WTC11 (cell line): ENCODE results near the gene GAS6. TPM values are rescaled to one million over a fixed set of nuclear protein-coding genes. Genes with fewer than 3 reads are reported as not detected.

Experiments used
- ATAC-seq: fragments of 200-7000 bp; cut with Tn5 transposase; 2 replicates; pipeline ENCODE4 v1.10.0; 2021; ENCODE audit warnings: mild to moderate bottlenecking, moderate library complexity
- CTCF ChIA-PET: fragments of 300-600 bp; sonication (Branson Sonifier 250); formaldehyde crosslinking; loops from one replicate; lab custom pipeline; 2021; ENCODE audit warnings: antibody characterized with exemption; lab: Charles Lee
- POLR2A ChIA-PET: fragments of 350-600 bp; sonication (Branson Sonifier 250); formaldehyde crosslinking; loops from one replicate; lab custom pipeline; 2021; ENCODE audit warnings: antibody characterized with exemption; lab: Charles Lee
- DNase-seq: peaks from one replicate; pipeline ENCODE4 v3.0.0; 2021; ENCODE audit warnings: low spot score
- H3K27ac Mint-ChIP-seq: 2 replicates; pipeline ENCODE4 v1.8.0; 2021; ENCODE audit warnings: mixed read lengths
- H3K27me3 Mint-ChIP-seq: 2 replicates; pipeline ENCODE4 v1.8.0; 2021; ENCODE audit warnings: low read depth, mild to moderate bottlenecking, moderate library complexity, mixed read lengths
- H3K36me3 Mint-ChIP-seq: 2 replicates; pipeline ENCODE4 v1.8.0; 2021; ENCODE audit warnings: mixed read lengths
- H3K4me1 Mint-ChIP-seq: 2 replicates; pipeline ENCODE4 v1.8.0; 2022; ENCODE audit warnings: mixed read lengths
- H3K4me3 Mint-ChIP-seq: 2 replicates; pipeline ENCODE4 v1.8.0; 2021; ENCODE audit warnings: mild to moderate bottlenecking, moderate library complexity, mixed read lengths
- H3K9me3 Mint-ChIP-seq: 2 replicates; pipeline ENCODE4 v1.8.0; 2021; ENCODE audit warnings: mixed read lengths
- ATF1 ChIP-seq: sonication (generic); formaldehyde crosslinking; IDR thresholded peaks from 2 replicates; pipeline ENCODE4 v1.8.1; 2023; ENCODE audit warnings: mild to moderate bottlenecking, moderate library complexity, missing genetic modification reagents
- ATF6 ChIP-seq: sonication (generic); formaldehyde crosslinking; IDR thresholded peaks from 2 replicates; pipeline ENCODE4 v1.8.1; 2023; ENCODE audit warnings: mild to moderate bottlenecking, missing genetic modification reagents
- CBFB ChIP-seq: sonication (generic); formaldehyde crosslinking; IDR thresholded peaks from 2 replicates; pipeline ENCODE4 v1.8.1; 2022; ENCODE audit warnings: mild to moderate bottlenecking, low read depth, missing genetic modification reagents
- CTCF ChIP-seq: fragments of 200-600 bp; IDR thresholded peaks from 2 replicates; pipeline ENCODE4 v1.8.0; 2022; ENCODE audit warnings: antibody characterized with exemption
- ELF4 ChIP-seq: sonication (generic); formaldehyde crosslinking; IDR thresholded peaks from 2 replicates; pipeline ENCODE4 v1.8.1; 2022; ENCODE audit warnings: low read depth, mild to moderate bottlenecking, moderate library complexity, missing genetic modification reagents
- EMX1 ChIP-seq: fragments of 250-450 bp; sonication (Bioruptor Pico); IDR thresholded peaks from 2 replicates; pipeline ENCODE4 v1.8.0; 2021; ENCODE audit warnings: mild to moderate bottlenecking
- GTF2I ChIP-seq: fragments of 250-450 bp; sonication (Bioruptor Pico); conservative IDR thresholded peaks from 2 replicates; pipeline ENCODE4 v1.4.0; 2021; ENCODE audit warnings: mild to moderate bottlenecking
- HMGA2 ChIP-seq: fragments of 250-450 bp; sonication (Bioruptor Pico); IDR thresholded peaks from 2 replicates; pipeline ENCODE4 v1.4.0; 2021; ENCODE audit warnings: mild to moderate bottlenecking, moderate library complexity
- JUN ChIP-seq: sonication (generic); formaldehyde crosslinking; IDR thresholded peaks from 2 replicates; pipeline ENCODE4 v1.8.0; 2023; ENCODE audit warnings: mild to moderate bottlenecking, missing genetic modification reagents
- NR2C2 ChIP-seq: sonication (generic); formaldehyde crosslinking; IDR thresholded peaks from 2 replicates; pipeline ENCODE4 v1.8.0; 2022; ENCODE audit warnings: mild to moderate bottlenecking, missing genetic modification reagents
- RORB ChIP-seq: fragments of 250-450 bp; sonication (Bioruptor Pico); IDR thresholded peaks from 2 replicates; pipeline ENCODE4 v1.9.0; 2021; ENCODE audit warnings: mild to moderate bottlenecking
- SMAD3 ChIP-seq: sonication (generic); formaldehyde crosslinking; IDR thresholded peaks from 2 replicates; pipeline ENCODE4 v1.8.0; 2022; ENCODE audit warnings: missing genetic modification reagents, mild to moderate bottlenecking, borderline replicate concordance
- TCF7 ChIP-seq: sonication (generic); formaldehyde crosslinking; IDR thresholded peaks from 2 replicates; pipeline ENCODE4 v1.8.0; 2022; ENCODE audit warnings: mild to moderate bottlenecking, low read depth, missing genetic modification reagents, moderate library complexity
- TP53 ChIP-seq: sonication (generic); formaldehyde crosslinking; IDR thresholded peaks from 2 replicates; pipeline ENCODE4 v1.8.1; 2023; ENCODE audit warnings: mild to moderate bottlenecking, missing genetic modification reagents
- ZNF263 ChIP-seq: sonication (generic); formaldehyde crosslinking; IDR thresholded peaks from 2 replicates; pipeline ENCODE4 v1.8.1; 2022; ENCODE audit warnings: low read depth, mild to moderate bottlenecking, moderate library complexity, missing genetic modification reagents
- ZNF281 ChIP-seq: sonication (generic); formaldehyde crosslinking; IDR thresholded peaks from 2 replicates; pipeline ENCODE4 v1.8.0; 2023; ENCODE audit warnings: mild to moderate bottlenecking, missing genetic modification reagents
- ZNF425 ChIP-seq: fragments of 250-450 bp; sonication (Bioruptor Pico); conservative IDR thresholded peaks from 2 replicates; pipeline ENCODE4 v1.9.0; 2021; ENCODE audit warnings: mild to moderate bottlenecking
- total RNA-seq: library from RNA; stranded (reverse); gene quantifications from 3 replicates; pipeline ENCODE4 v1.2.3, GENCODE V29; 2021
- TF ChIP-seq, protein P1 (sequence below): fragments of 250-450 bp; sonication (Bioruptor Pico); IDR thresholded peaks from 2 replicates; pipeline ENCODE4 v2.1.2; 2022; ENCODE audit warnings: mild to moderate bottlenecking, moderate library complexity
- TF ChIP-seq, protein P2 (sequence below): fragments of 250-450 bp; sonication (Bioruptor Pico); IDR thresholded peaks from 2 replicates; pipeline ENCODE4 v1.9.0; 2021; ENCODE audit warnings: mild to moderate bottlenecking
- TF ChIP-seq, protein P3 (sequence below): sonication (generic); formaldehyde crosslinking; IDR thresholded peaks from 2 replicates; pipeline ENCODE4 v1.8.0; 2023; ENCODE audit warnings: missing genetic modification reagents

The GAS6 gene
- total RNA-seq, 1 experiment from 2014 or later, result 29.4 TPM

- TF ChIP-seq ZNF425 (CRISPR knock-in tag) (no peak), EMX1 (no peak), CTCF (no peak), ELF4 (CRISPR knock-in tag) (no peak), ATF1 (CRISPR knock-in tag) (no peak), GTF2I (CRISPR knock-in tag) (no peak)
- TF ChIP-seq, protein P1, sequence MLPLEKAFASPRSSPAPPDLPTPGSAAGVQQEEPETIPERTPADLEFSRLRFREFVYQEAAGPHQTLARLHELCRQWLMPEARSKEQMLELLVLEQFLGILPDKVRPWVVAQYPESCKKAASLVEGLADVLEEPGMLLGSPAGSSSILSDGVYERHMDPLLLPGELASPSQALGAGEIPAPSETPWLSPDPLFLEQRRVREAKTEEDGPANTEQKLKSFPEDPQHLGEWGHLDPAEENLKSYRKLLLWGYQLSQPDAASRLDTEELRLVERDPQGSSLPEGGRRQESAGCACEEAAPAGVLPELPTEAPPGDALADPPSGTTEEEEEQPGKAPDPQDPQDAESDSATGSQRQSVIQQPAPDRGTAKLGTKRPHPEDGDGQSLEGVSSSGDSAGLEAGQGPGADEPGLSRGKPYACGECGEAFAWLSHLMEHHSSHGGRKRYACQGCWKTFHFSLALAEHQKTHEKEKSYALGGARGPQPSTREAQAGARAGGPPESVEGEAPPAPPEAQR (CRISPR knock-in tag), result no peak
- TF ChIP-seq, protein P2, sequence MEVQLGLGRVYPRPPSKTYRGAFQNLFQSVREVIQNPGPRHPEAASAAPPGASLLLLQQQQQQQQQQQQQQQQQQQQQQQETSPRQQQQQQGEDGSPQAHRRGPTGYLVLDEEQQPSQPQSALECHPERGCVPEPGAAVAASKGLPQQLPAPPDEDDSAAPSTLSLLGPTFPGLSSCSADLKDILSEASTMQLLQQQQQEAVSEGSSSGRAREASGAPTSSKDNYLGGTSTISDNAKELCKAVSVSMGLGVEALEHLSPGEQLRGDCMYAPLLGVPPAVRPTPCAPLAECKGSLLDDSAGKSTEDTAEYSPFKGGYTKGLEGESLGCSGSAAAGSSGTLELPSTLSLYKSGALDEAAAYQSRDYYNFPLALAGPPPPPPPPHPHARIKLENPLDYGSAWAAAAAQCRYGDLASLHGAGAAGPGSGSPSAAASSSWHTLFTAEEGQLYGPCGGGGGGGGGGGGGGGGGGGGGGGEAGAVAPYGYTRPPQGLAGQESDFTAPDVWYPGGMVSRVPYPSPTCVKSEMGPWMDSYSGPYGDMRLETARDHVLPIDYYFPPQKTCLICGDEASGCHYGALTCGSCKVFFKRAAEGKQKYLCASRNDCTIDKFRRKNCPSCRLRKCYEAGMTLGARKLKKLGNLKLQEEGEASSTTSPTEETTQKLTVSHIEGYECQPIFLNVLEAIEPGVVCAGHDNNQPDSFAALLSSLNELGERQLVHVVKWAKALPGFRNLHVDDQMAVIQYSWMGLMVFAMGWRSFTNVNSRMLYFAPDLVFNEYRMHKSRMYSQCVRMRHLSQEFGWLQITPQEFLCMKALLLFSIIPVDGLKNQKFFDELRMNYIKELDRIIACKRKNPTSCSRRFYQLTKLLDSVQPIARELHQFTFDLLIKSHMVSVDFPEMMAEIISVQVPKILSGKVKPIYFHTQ (CRISPR knock-in tag), result no peak
These were observed 13.7 kb downstream of the GAS6 start (continued) for GRCh38 chr13:113849981-113850721.

DNA sequence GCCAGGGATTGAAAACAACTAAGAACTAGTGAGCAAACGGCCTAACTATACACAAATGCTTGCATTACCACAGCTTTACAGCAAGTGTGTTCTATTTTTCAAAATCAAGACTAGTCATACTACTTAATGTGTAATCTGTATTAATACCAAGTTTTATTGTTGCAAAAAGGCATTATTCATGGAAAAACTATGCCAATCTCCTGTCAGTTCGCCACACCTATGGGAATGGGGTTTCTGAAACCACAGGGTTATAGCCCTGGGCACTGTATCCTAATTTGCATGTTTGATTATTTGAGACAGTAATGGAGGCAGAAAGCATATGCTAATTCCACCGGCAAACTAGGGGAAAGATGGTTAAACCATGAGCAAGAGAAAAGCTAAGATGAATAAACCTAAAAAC lies 14.3 kb downstream of the GAS6 start:
- no peak overlapping the region for H3K4me3 Mint-ChIP-seq
- TF ChIP-seq NR2C2 (CRISPR knock-in tag) (no peak), JUN (CRISPR knock-in tag) (no peak), RORB (CRISPR knock-in tag) (no peak), ZNF281 (CRISPR knock-in tag) (no peak), ZNF263 (CRISPR knock-in tag) (no peak), CBFB (CRISPR knock-in tag) (no peak), GTF2I (CRISPR knock-in tag) (no peak), ATF6 (CRISPR knock-in tag) (no peak), TCF7 (CRISPR knock-in tag) (no peak), TP53 (CRISPR knock-in tag) (no peak), SMAD3 (CRISPR knock-in tag) (no peak), HMGA2 (CRISPR knock-in tag) (no peak)
- TF ChIP-seq, protein P3, sequence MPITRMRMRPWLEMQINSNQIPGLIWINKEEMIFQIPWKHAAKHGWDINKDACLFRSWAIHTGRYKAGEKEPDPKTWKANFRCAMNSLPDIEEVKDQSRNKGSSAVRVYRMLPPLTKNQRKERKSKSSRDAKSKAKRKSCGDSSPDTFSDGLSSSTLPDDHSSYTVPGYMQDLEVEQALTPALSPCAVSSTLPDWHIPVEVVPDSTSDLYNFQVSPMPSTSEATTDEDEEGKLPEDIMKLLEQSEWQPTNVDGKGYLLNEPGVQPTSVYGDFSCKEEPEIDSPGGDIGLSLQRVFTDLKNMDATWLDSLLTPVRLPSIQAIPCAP (CRISPR knock-in tag), result no peak
- H3K9me3 Mint-ChIP-seq, result no peaks in the 10 kb centered on the region
- no peaks in the 10 kb centered on the region for H3K27me3 Mint-ChIP-seq
- no peak for ATAC-seq
- H3K36me3 Mint-ChIP-seq, result no peaks in the 10 kb centered on the region; the same call in 1 of the 2 replicates
- H3K4me1 Mint-ChIP-seq, result peaks cover 15% of the 10 kb centered on the region
- no peak overlapping the region for H3K27ac Mint-ChIP-seq
- CTCF ChIA-PET, result no interaction called here
- POLR2A ChIA-PET, result no interaction called here
- DNase-seq, result no peak
